22Rv1 (cell line): ENCODE results near the gene UTS2R.

Experiments
- CTCF ChIP-seq: fragments of 450-650 bp; IDR thresholded peaks from 2 replicates; pipeline ENCODE4 v1.5.1; 2017; ENCODE audit warnings: mild to moderate bottlenecking
- ZFX ChIP-seq: fragments of 450-650 bp; IDR thresholded peaks from 2 replicates; pipeline ENCODE4 v1.6.1; 2017; ENCODE audit warnings: antibody characterized with exemption, borderline replicate concordance

- TF ChIP-seq CTCF (no peak), ZFX (no peak)
Observed at GRCh38 chr17:82358465-82359350, 12.9 kb upstream of the UTS2R start, which contains the start of gene TEX19.
